K562 treated with DMSO at 1 percent for 24 hours (cell line): Measurements from ENCODE around the gene PITPNM3. TPM values are rescaled to one million over a fixed set of nuclear protein-coding genes. Genes with fewer than 3 reads are reported as not detected.

Experiments used
- total RNA-seq: library from RNA; unstranded; fragments of 300-600 nt; gene quantifications from 2 replicates; pipeline ENCODE4 v1.2.3, GENCODE V29; 2022; ENCODE audit warnings: low read depth; ENCODE audit not compliant: insufficient read depth

The PITPNM3 gene
- 0.23 and 0.39 TPM in 2 replicates for total RNA-seq

DNA sequence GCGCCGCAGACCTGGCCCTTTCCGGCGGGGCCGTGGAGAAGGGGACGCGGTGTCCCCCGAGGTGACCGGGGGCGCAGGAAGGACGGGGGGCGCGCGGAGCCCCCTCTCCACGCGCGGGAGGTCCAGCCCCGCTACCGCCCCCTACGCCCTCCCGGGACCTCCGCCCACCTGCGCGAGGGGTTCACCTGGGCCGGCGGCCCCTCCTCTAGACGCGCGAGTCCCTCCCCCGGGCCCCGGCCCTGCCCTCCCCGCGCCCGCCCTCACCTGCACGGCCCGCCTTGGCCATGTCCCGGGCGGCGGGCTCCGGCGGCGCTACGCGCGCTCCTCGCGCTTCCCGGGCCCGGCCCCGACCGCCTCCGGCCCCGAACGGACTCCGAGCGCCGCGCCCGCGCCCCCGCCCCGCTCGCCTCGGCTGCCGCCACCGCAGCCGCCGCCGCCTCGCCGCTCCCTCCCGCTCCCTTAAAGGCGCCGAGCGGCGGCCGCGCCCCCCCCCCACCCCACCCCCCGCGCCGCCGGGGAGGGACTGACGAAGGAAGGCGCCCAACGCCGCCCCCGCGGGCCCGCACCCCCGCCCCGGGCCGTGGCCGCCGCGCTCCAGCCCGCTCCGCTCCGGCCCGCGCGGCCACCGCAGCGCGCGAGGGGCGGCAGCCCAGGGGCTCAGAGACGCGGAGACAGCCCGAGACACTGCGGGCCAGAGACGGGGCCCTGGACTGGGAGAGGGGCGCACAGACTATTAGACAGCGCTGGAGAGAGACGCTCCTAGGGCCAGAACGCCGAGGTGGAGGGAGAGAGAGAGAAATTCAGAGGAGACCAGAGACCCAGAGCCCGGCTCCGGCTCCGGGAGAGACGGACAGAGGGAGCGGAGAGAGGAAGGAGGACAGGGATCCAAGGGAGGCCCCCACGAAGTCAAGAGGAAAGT, at the start of gene PITPNM3:
Gene PITPNM3, minus strand, starts transcription at position 435 of the 919 bp plus-strand sequence. Its CDS starts 149 bp downstream, at position 286.

DNA sequence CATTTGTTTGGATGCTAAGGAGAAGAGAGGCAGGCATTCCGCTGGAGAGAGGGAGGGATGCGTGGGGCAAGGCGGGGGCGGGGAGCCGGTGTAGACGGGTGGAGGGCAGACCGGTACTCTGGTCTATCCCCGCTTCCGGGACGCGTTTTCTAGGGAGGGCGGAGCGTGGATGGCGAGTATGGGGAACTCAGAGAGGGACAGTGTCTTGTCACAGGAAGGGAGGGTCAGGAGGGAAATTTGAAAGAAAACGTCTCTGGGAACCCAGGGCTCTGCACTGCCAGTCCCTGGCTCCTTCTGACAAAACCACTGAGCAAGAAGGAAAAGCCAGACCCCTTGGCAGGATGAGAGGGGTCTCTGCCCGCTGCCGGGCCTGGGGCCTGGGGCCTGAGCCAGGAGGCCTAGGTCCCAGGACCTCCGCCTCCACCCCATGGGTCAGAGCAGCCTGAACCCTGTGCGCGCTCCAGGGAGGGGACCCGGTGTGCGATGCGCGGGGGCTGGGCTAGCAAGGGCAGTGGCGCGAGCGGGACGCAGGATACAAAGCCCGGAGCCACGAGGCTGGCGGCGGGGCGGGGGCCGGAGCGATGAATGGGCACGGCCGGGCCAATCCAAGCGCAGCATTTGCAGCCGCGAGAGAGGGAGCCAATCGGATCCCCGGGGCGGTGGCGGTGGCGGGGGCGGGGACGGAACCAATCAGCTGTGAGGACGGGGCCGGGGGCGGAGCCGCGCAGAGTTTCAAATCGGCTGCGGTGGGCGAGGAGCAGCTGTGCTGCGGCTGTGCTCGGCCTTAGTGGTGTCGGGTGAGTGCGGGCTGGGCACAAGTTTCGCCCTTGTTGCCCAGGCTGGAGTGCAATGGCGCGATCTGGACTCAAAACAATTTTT, 112.4 kb downstream of the PITPNM3 start, which contains the start of gene PIMREG:
Gene PIMREG, plus strand, starts transcription at position 764 of the 879 bp plus-strand sequence. CDS start 656 bp downstream, outside the sequence.

DNA sequence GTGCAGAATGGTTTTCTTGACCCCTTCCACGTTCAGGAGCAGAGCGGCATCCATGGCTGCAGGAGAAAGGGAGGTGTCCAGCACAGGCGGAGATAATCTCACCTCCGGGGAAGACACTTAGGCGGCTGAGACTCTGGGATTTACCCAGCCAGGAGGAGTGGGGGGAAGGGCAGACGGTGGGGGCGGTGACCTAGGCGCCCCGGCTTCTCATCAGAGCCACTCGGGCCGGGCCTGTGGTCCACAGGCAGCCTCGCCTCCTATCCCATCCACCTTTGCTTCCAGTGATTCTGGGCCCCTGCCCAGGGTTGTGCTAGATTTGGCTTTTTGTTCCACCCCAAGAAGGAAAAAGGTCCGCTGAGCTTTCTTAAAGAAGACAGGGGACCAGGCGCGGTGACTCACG, 121.3 kb downstream of the PITPNM3 start, which contains the start of gene AIPL1:
Gene AIPL1, minus strand, starts transcription at position 71 of the 400 bp plus-strand sequence. Its CDS starts 17 bp downstream, at position 54.

Other genes starting within 250 kb of the PITPNM3 start
- gene AIPL1, start 121.4 kb downstream of the PITPNM3 start, total RNA-seq: not detected in 2 replicates
- 16.9 and 19.5 TPM in 2 replicates for gene PIMREG, start 112.1 kb downstream of the PITPNM3 start, total RNA-seq
- gene KIAA0753, start 84.2 kb upstream of the PITPNM3 start, total RNA-seq: 3.9 TPM in 2 replicates
- 110 and 145 TPM in 2 replicates for gene TXNDC17, start 84.5 kb upstream of the PITPNM3 start, total RNA-seq
- 4.2 and 5.3 TPM in 2 replicates for gene MED31, start 95.0 kb upstream of the PITPNM3 start, total RNA-seq
- 2.3 and 3.4 TPM in 2 replicates for gene C17orf100, start 95.2 kb upstream of the PITPNM3 start, total RNA-seq
- not detected in 2 replicates for gene SLC13A5, start 156.8 kb upstream of the PITPNM3 start, total RNA-seq
- gene XAF1, start 199.5 kb upstream of the PITPNM3 start, total RNA-seq: 0.32 and 0.78 TPM in 2 replicates
- not detected in 2 replicates for gene FBXO39, start 219.7 kb upstream of the PITPNM3 start, total RNA-seq